Skeletal muscle satellite cell (primary cell): ENCODE measurements around the gene IKZF3.
"Not testable (repeated sequence)": the region's sequence is repeated elsewhere in the genome, so short reads cannot be mapped to it uniquely, and the experiment has no call there.

Experiments
- H3K27me3 ChIP-seq: 2 replicates; pipeline ENCODE4 v1.7.0; 2013; ENCODE audit warnings: low read length; ENCODE audit not compliant: control insufficient read depth, insufficient read depth
- H3K36me3 ChIP-seq: 2 replicates; pipeline ENCODE4 v1.7.0; 2013; ENCODE audit warnings: mild to moderate bottlenecking, control low read depth, low read length; ENCODE audit not compliant: insufficient read depth
- H3K4me1 ChIP-seq: 2 replicates; pipeline ENCODE4 v1.7.0; 2013; ENCODE audit warnings: low read length; ENCODE audit not compliant: control insufficient read depth, insufficient read depth
- H3K4me2 ChIP-seq: 2 replicates; pipeline ENCODE4 v1.7.0; 2013; ENCODE audit warnings: mild to moderate bottlenecking, low read length
- H3K4me3 ChIP-seq: 2 replicates; pipeline ENCODE4 v1.7.0; 2013; ENCODE audit warnings: low read length
- H3K9ac ChIP-seq: 2 replicates; pipeline ENCODE4 v1.7.0; 2013; ENCODE audit warnings: mild to moderate bottlenecking, low read depth, low read length, moderate library complexity
- H3K9me3 ChIP-seq: replicated peaks from 2 replicates; pipeline ENCODE4 v1.7.0; 2013; ENCODE audit warnings: mild to moderate bottlenecking, control low read depth, low read length

Gene IKZF3

GRCh38 chr17:39872751-39873150 lies 8.6 kb upstream of the IKZF3 start:
- Histone ChIP-seq H3K36me3 (no peaks in the 10 kb centered on the region), H3K9ac (no peak overlapping the region), H3K27me3 (peaks cover 61% of the 10 kb centered on the region), H3K4me2 (no peak overlapping the region), H3K4me1 (no peaks in the 10 kb centered on the region), H3K9me3 (peaks cover 6% of the 10 kb centered on the region), H3K4me3 (no peak overlapping the region)

- Histone ChIP-seq H3K4me3 (no peak overlapping the region), H3K36me3 (no peaks in the 10 kb centered on the region), H3K9me3 (peaks cover 6% of the 10 kb centered on the region), H3K4me2 (no peak overlapping the region), H3K9ac (no peak overlapping the region), H3K4me1 (no peaks in the 10 kb centered on the region), H3K27me3 (peaks cover 61% of the 10 kb centered on the region)
Observed at GRCh38 chr17:39871801-39872200, 7.7 kb upstream of the IKZF3 start.

- H3K9ac ChIP-seq, result no peak overlapping the region
- no peaks in the 10 kb centered on the region for H3K36me3 ChIP-seq
- H3K4me2 ChIP-seq, result no peak overlapping the region
- no peak overlapping the region for H3K4me3 ChIP-seq
- no peaks in the 10 kb centered on the region for H3K4me1 ChIP-seq
- peaks cover 6% of the 10 kb centered on the region for H3K9me3 ChIP-seq
- H3K27me3 ChIP-seq, result peaks cover 63% of the 10 kb centered on the region
Observed at GRCh38 chr17:39870776-39871175, 6.7 kb upstream of the IKZF3 start.

- Histone ChIP-seq H3K27me3 (peaks cover 78% of the 10 kb centered on the region), H3K9ac (no peak overlapping the region), H3K4me3 (no peak overlapping the region), H3K9me3 (peaks cover 6% of the 10 kb centered on the region), H3K36me3 (no peaks in the 10 kb centered on the region), H3K4me1 (no peaks in the 10 kb centered on the region), H3K4me2 (no peak overlapping the region)
Observed at GRCh38 chr17:39868554-39868942, 4.4 kb upstream of the IKZF3 start.

GRCh38 chr17:39867880-39868553 lies 3.9 kb upstream of the IKZF3 start, which contains the start of gene ZPBP2:
Gene ZPBP2 (plus strand): TSS chr17:39868202. CDS start chr17:39868355, 153 bp downstream.
- no peaks in the 10 kb centered on the region for H3K36me3 ChIP-seq
- H3K4me1 ChIP-seq, result no peaks in the 10 kb centered on the region
- peaks cover 83% of the 10 kb centered on the region for H3K27me3 ChIP-seq
- no peak within 1 kb of the TSS for H3K4me2 ChIP-seq
- no peak within 1 kb of the TSS for H3K4me3 ChIP-seq
- no peak within 1 kb of the TSS for H3K9ac ChIP-seq
- peaks cover 6% of the 10 kb centered on the region for H3K9me3 ChIP-seq

- Histone ChIP-seq H3K9me3 (peaks cover 6% of the 10 kb centered on the region), H3K27me3 (peaks cover 87% of the 10 kb centered on the region), H3K36me3 (no peaks in the 10 kb centered on the region), H3K4me3 (no peak overlapping the region), H3K4me1 (no peaks in the 10 kb centered on the region), H3K4me2 (no peak overlapping the region), H3K9ac (no peak overlapping the region)
Observed at GRCh38 chr17:39867084-39867879, 3.2 kb upstream of the IKZF3 start.

GRCh38 chr17:39866013-39866730 lies 2.1 kb upstream of the IKZF3 start:
- Histone ChIP-seq H3K4me3 (no peak overlapping the region), H3K4me1 (no peaks in the 10 kb centered on the region), H3K4me2 (no peak overlapping the region), H3K9me3 (peaks cover 6% of the 10 kb centered on the region), H3K27me3 (peaks cover 87% of the 10 kb centered on the region), H3K36me3 (no peaks in the 10 kb centered on the region), H3K9ac (no peak overlapping the region)

GRCh38 chr17:39863244-39863917 lies 731 bp downstream of the IKZF3 start:
- H3K4me2 ChIP-seq, result no peak overlapping the region
- H3K27me3 ChIP-seq, result peaks cover 90% of the 10 kb centered on the region
- no peak overlapping the region for H3K9ac ChIP-seq
- H3K36me3 ChIP-seq, result no peaks in the 10 kb centered on the region
- H3K9me3 ChIP-seq, result peaks cover 2% of the 10 kb centered on the region
- H3K4me3 ChIP-seq, result no peak overlapping the region
- no peaks in the 10 kb centered on the region for H3K4me1 ChIP-seq

GRCh38 chr17:39861235-39861634 lies 2.9 kb downstream of the IKZF3 start:
- H3K4me1 ChIP-seq, result no peaks in the 10 kb centered on the region
- H3K36me3 ChIP-seq, result no peaks in the 10 kb centered on the region
- no peak overlapping the region for H3K4me2 ChIP-seq
- no peak overlapping the region for H3K4me3 ChIP-seq
- H3K27me3 ChIP-seq, result peaks cover 84% of the 10 kb centered on the region
- H3K9me3 ChIP-seq, result no peaks in the 10 kb centered on the region
- H3K9ac ChIP-seq, result no peak overlapping the region

- not testable (repeated sequence) for H3K9me3 ChIP-seq, H3K4me3 ChIP-seq, H3K4me2 ChIP-seq, H3K36me3 ChIP-seq, H3K4me1 ChIP-seq, H3K9ac ChIP-seq
- H3K27me3 ChIP-seq, result peaks cover 66% of the 10 kb centered on the region
Observed at GRCh38 chr17:39855911-39856649, 8.0 kb downstream of the IKZF3 start.
